ENCODE measurements around the gene SLC48A1. TPM values are rescaled to one million over a fixed set of nuclear protein-coding genes. Genes with fewer than 3 reads are reported as not detected.
A peak's percentile ranks its signal among the peaks of the same experiment; 100 is the strongest.

SLC48A1 gene
- total and polyA plus RNA-seq, 4 donors: 16.8 to 31.3 (median 20.7) TPM

DNA sequence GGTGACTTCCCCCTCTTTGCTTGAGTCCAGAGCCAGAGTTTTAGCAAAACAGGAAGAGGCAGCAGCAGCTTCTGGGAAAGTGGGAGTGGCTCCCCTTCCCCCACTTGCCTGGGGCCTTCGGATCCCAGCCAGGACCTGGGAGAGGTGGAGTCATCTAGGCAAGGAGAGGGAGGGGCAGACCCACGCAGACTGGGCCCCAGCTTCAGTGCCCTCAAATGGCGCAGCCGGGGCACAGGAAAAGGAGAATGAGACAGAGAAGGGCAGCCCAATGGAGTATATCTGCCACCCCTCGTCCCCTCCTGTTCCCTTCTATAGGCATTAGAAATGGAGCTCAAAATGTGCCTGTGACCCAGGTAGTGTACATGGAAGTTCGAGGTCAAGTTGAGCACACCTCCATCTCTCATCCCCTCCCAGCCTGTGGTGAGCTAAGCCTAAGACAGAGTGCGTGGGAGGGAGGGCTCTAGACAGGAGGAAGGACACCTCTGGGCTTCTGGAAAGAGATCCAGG is 56.0 kb downstream of the SLC48A1 start:
- H3K36me3 ChIP-seq (ENCODE audit: control insufficient read depth in 4 of 4, insufficient read depth in 4 of 4, low read length in 4 of 4): no peaks in the 10 kb centered on the region
- peaks cover 12 to 29% (median 15%) of the 10 kb centered on the region in 5 donors for H3K4me1 ChIP-seq (ENCODE audit: control insufficient read depth in 5 of 5, insufficient read depth in 5 of 5, low read length in 5 of 5)
- no peaks in the 10 kb centered on the region for H3K9me3 ChIP-seq (ENCODE audit: control insufficient read depth in 4 of 4, insufficient read depth in 3 of 4, low read length in 3 of 4)
- H3K4me3 ChIP-seq: no peak overlapping the region
- peak; percentile 77 to 87 (median 80) for DNase-seq
- H3K27ac ChIP-seq (ENCODE audit: low read depth in 1 of 2, low read length in 1 of 2): peak overlapping the region; percentile 81 to 93
- TF ChIP-seq, protein P1, sequence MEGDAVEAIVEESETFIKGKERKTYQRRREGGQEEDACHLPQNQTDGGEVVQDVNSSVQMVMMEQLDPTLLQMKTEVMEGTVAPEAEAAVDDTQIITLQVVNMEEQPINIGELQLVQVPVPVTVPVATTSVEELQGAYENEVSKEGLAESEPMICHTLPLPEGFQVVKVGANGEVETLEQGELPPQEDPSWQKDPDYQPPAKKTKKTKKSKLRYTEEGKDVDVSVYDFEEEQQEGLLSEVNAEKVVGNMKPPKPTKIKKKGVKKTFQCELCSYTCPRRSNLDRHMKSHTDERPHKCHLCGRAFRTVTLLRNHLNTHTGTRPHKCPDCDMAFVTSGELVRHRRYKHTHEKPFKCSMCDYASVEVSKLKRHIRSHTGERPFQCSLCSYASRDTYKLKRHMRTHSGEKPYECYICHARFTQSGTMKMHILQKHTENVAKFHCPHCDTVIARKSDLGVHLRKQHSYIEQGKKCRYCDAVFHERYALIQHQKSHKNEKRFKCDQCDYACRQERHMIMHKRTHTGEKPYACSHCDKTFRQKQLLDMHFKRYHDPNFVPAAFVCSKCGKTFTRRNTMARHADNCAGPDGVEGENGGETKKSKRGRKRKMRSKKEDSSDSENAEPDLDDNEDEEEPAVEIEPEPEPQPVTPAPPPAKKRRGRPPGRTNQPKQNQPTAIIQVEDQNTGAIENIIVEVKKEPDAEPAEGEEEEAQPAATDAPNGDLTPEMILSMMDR (IDR thresholded peaks at IDR 0.05; ENCODE audit: control extremely low read depth, extremely low read depth): no peak
- no peaks in the 10 kb centered on the region for H3K27me3 ChIP-seq (ENCODE audit: control insufficient read depth in 3 of 3, insufficient read depth in 3 of 3, low read length in 2 of 3)
- 21 to 22% methylated on average over 7 of the region's 7 CpGs for WGBS, 2 donors
- H3K9ac ChIP-seq (ENCODE audit: insufficient read depth in 1 of 2, low read length in 2 of 2): no peak overlapping the region
- ATAC-seq (ENCODE audit: insufficient read depth, low FRiP score): peak; percentile 65

DNA sequence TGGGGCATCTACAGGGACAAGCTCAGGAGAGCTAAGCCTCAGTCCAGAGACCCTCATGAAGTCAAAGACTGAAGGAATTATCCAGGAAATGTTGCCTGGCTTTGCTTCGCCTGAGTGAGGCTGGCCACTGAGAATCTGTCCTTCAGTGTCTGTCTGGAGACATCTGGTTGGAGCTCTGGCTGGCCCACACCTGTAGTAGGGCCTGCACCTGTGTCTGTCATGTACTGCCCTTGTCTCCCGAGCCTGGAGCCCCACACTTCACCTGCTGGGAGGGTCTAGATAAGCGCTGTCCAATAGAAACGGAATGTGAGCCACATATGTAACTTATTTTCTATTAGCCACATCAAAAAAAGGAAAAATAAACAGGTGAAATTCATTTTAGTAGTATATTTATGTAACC is 56.5 kb downstream of the SLC48A1 start:
- H3K9me3 ChIP-seq (ENCODE audit: control insufficient read depth in 4 of 4, insufficient read depth in 3 of 4, low read length in 3 of 4): no peaks in the 10 kb centered on the region
- peaks cover 12 to 27% (median 20%) of the 10 kb centered on the region in 5 donors for H3K4me1 ChIP-seq (ENCODE audit: control insufficient read depth in 5 of 5, insufficient read depth in 5 of 5, low read length in 5 of 5)
- no peak overlapping the region for H3K9ac ChIP-seq (ENCODE audit: insufficient read depth in 1 of 2, low read length in 2 of 2)
- DNase-seq (no peak), ATAC-seq (ENCODE audit: insufficient read depth, low FRiP score) (no peak)
- H3K27me3 ChIP-seq (ENCODE audit: control insufficient read depth in 3 of 3, insufficient read depth in 3 of 3, low read length in 2 of 3): no peaks in the 10 kb centered on the region
- TF ChIP-seq, protein P1 (IDR thresholded peaks at IDR 0.05; ENCODE audit: control extremely low read depth, extremely low read depth): no peak
- no peak overlapping the region for H3K4me3 ChIP-seq
- no peaks in the 10 kb centered on the region for H3K36me3 ChIP-seq (ENCODE audit: control insufficient read depth in 4 of 4, insufficient read depth in 4 of 4, low read length in 4 of 4)
- peak overlapping the region; percentile 81 to 93 for H3K27ac ChIP-seq (ENCODE audit: low read depth in 1 of 2, low read length in 1 of 2)
- WGBS, 2 donors: 75 to 90% methylated on average over 4 of the region's 4 CpGs

Other genes starting within 250 kb of the SLC48A1 start
- 10 to 100 TPM; 18.9 to 19.9 TPM for gene RPAP3, start 67.2 kb upstream of the SLC48A1 start, total RNA-seq
- gene RPAP3, start 67.2 kb upstream of the SLC48A1 start, polyA plus RNA-seq: 10 to 100 TPM in 1 of 2 donors, 1 to 10 TPM in 1; 9.5 to 10.8 TPM
- gene ENDOU, start 47.7 kb upstream of the SLC48A1 start, total RNA-seq: under 1 TPM in 1 of 2 donors, not detected in 1; 0.31 TPM
- gene ENDOU, start 47.7 kb upstream of the SLC48A1 start, polyA plus RNA-seq: under 1 TPM; 0.07 to 0.45 TPM
- gene RAPGEF3, start 14.4 kb upstream of the SLC48A1 start, total RNA-seq: 10 to 100 TPM; 11.3 to 26.5 TPM
- 10 to 100 TPM in 1 of 2 donors, 1 to 10 TPM in 1; 8.3 to 40.4 TPM for gene RAPGEF3, start 14.4 kb upstream of the SLC48A1 start, polyA plus RNA-seq
- gene HDAC7, start 46.7 kb downstream of the SLC48A1 start, total RNA-seq: 100 to 1,000 TPM in 1 of 2 donors, 10 to 100 TPM in 1; 49.3 to 119 TPM
- 10 to 100 TPM; 67.6 to 71.9 TPM for gene HDAC7, start 46.7 kb downstream of the SLC48A1 start, polyA plus RNA-seq
- gene VDR, start 131.8 kb downstream of the SLC48A1 start, total RNA-seq: 10 to 100 TPM in 1 of 2 donors, 1 to 10 TPM in 1; 4.4 to 27.4 TPM
- 10 to 100 TPM in 1 of 2 donors, 1 to 10 TPM in 1; 9.1 to 19.5 TPM for gene VDR, start 131.8 kb downstream of the SLC48A1 start, polyA plus RNA-seq
- 10 to 100 TPM; 35.1 to 53.0 TPM for gene TMEM106C, start 190.4 kb downstream of the SLC48A1 start, total RNA-seq
- 10 to 100 TPM; 29.3 to 33.1 TPM for gene TMEM106C, start 190.4 kb downstream of the SLC48A1 start, polyA plus RNA-seq
- gene COL2A1, start 231.2 kb downstream of the SLC48A1 start, total RNA-seq: 1 to 10 TPM in 1 of 2 donors, under 1 TPM in 1; 0.15 to 8.7 TPM
- under 1 TPM in 1 of 2 donors, not detected in 1; 0.05 TPM for gene COL2A1, start 231.2 kb downstream of the SLC48A1 start, polyA plus RNA-seq